Fibroblast of lung (primary cell): ENCODE results near the gene DCAF16.

Source experiments
- EZH2 ChIP-seq: IDR thresholded peaks from 2 replicates; pipeline ENCODE4 v1.5.1; 2012; ENCODE audit warnings: low read length, control low read depth, mild to moderate bottlenecking; ENCODE audit errors: missing control alignments
- TF ChIP-seq, protein P1 (sequence below), 2 donors: IDR thresholded peaks in 1 of 2; conservative IDR thresholded peaks in 1 of 2; 1 replicate in 1 of 2; 2 replicates in 1 of 2; pipeline ENCODE4 v1.5.1; 2011 to 2012; ENCODE audit warnings: low read length in 2 of 2, control low read depth in 1 of 2, inconsistent platforms in 1 of 2, low read depth in 1 of 2, mild to moderate bottlenecking in 1 of 2

DNA sequence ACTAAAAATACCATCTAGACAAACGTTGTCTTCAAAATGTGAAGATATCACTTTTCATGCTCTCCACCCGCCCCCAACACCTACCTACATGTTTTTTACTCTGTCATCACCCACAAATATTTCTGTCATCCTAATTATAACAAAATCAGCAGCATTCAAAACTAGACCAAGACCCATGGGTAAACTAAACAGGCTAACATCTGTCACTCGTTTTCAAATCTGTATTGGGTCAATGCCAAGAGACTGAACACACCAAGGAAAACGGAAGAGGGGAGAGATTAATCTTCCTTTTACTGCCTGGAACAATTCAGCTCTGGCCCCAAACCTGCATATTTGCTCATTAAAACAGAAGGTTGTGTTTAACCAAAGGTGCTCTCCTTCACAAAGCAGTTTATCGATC, 46.6 kb downstream of the DCAF16 start:
- TF ChIP-seq, protein P1, sequence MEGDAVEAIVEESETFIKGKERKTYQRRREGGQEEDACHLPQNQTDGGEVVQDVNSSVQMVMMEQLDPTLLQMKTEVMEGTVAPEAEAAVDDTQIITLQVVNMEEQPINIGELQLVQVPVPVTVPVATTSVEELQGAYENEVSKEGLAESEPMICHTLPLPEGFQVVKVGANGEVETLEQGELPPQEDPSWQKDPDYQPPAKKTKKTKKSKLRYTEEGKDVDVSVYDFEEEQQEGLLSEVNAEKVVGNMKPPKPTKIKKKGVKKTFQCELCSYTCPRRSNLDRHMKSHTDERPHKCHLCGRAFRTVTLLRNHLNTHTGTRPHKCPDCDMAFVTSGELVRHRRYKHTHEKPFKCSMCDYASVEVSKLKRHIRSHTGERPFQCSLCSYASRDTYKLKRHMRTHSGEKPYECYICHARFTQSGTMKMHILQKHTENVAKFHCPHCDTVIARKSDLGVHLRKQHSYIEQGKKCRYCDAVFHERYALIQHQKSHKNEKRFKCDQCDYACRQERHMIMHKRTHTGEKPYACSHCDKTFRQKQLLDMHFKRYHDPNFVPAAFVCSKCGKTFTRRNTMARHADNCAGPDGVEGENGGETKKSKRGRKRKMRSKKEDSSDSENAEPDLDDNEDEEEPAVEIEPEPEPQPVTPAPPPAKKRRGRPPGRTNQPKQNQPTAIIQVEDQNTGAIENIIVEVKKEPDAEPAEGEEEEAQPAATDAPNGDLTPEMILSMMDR (conservative IDR thresholded peaks at IDR 0.05 in 1 of 2, IDR thresholded peaks at IDR 0.05 in 1 of 2; ENCODE audit: low read depth in 1 of 2, low read length in 2 of 2), result no peak
- no peak for TF ChIP-seq EZH2
